Germinal center (tissue), 1 donor: ENCODE measurements around the gene PHACTR1.

ENCODE experiments used
- DNase-seq: peaks from one replicate; pipeline ENCODE4 v3.0.0; 2012; ENCODE audit warnings: mixed read lengths, low spot score

Gene PHACTR1

DNA sequence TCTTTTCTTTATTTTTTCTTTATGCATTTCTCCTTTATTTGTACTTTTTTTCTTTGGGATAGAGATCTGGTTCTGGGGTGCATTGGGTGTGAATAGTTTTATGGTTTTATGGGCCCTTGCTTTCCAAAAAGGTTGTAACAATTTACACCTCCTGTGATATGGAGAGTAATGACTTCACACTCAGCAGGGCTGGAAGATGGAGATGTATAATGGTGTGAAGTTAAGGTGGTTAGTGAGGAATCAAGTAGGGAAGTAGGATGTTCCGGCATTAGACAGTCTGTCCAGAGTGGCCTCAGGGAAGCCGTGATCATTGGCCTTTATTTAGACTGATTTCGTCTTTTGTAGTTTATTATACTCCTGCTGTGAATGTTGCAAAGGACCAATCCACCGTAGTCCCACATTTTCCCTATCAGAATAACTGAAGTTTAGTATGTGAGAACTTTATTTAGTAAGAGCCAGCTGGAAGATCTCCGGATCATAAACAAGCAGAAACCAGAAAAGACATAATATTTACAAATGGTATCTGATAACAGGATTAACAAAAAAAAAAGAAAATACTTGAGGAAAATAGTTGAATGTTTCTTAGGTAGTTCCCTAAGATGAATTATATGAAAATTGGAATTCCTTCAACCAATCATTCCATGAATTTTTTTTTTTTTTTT is 356.2 kb downstream of the PHACTR1 start:
- DNase-seq: no peak

- DNase-seq: no peak
These were observed 358.0 kb downstream of the PHACTR1 start for GRCh38 chr6:13074415-13075140.

DNA sequence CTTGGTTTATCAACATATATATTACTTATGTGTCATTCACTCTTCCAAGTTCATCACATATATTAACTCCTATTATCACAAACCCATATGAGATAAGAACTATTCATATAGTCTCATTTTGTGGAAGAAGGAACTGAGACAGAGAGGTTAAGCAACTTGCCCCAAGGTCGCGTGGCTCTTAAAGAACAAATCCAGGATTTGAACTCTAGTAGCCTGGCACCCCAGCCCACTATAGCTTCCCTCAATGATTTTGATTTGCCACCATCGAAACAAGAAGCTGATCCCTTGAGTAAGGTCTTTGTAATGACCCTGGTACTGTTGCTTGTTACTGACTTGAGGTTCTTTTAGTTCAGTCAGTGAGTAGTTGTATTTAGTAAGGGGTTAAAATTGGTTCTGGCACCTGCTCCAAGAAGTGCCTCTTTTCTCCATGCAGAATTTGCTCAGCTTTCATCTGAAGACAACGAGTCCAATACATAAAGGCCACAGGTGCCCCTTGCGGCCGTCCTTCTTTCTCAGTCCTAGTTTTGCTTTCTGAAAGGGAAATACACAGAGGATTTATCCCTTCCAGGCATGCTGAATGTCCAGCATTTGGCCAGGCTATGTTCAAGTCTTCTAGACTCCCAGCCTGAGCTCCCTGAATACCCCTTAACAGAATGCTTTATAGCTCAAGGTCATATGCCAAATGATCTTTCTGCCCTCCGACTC is 358.7 kb downstream of the PHACTR1 start:
- no peak for DNase-seq

GRCh38 chr6:13076575-13076974 is 360.0 kb downstream of the PHACTR1 start:
- DNase-seq: no peak

DNA sequence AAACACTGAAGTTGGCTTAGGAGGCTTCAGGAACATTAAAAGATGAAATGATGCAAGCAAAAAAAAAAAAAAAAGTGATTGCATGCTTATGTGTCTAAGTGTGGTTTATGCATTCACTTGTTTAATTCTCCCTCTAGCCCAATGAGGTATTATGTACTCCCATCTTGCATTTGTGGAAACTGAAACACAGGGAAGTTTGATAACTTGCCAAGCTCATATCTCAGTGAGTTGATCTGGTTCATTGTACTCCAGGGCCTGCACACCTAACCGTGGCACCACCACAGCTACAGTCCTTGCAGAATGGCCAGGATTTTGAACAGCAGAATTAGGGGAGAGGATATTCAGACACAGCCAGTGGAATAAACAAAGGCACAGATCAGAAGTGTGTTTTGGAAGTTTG is 360.6 kb downstream of the PHACTR1 start:
- DNase-seq: no peak

DNA sequence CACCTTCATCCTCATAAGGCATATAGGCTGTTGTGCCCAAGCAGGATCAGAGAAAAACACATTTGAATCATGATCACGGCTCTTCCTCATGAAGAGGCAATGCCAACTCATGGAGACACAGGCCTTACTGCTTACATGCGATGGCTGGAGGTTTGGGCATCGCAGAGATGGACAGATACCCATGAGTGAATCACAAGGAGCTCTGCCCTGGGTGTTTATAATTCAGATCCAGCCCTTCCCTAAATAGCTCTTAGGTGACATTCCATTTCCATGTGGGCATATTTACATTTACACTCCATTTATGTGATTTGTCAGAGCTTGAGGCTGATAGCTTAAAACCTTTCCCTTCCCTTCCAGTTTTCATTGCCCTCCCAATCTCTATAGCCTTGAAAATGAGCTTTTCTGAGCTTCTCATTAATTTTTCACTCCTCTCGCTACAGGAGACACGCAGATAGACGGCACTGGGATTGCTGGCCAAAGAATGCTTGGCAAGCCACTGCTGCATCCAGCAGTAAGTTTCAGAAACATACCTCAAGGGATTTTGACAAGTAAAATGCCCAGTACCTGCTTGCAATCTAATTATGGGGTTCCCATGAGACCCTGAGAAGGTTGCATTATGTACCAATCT is 362.6 kb downstream of the PHACTR1 start:
- no peak for DNase-seq

- DNase-seq: no peak
These were observed 364.1 kb downstream of the PHACTR1 start for GRCh38 chr6:13080462-13081188.

GRCh38 chr6:13081189-13081563 is 364.6 kb downstream of the PHACTR1 start:
- no peak for DNase-seq

DNA sequence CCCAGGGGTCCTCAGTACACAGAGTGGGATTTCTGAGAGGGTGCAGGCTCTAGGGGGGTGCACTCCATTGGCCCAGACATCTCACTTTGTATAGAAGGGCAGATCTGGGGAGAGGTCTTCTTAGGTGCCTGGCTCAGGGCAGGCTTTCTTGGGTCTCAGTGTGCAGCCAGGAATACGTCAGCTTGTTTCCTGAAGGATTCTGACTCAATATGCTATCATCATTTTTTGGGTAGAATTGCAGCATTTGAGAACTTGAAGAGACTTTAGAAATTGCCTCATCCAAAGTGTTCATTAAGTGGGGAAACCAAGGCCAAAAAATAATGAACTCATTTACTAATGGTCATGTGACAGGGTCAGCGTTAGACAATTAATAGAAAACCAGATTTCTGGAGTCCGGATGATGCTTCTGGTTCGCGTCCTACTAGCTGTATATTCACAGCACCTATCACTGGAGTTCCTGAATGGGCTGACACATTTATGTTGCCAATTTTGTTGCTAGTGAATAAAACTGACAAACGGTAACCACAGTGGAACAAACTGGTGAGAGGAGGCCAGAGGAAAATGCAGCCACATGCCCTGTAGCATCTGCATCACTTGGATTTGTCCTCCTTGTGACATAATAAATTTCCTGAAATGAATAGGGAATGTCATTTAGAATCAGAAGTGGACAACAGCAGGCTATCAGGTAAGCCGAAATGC is 372.9 kb downstream of the PHACTR1 start:
- DNase-seq: no peak

- no peak for DNase-seq
These were observed 374.6 kb downstream of the PHACTR1 start for GRCh38 chr6:13091192-13091591.

- DNase-seq: no peak
These were observed 378.3 kb downstream of the PHACTR1 start for GRCh38 chr6:13094781-13095425.

- no peak for DNase-seq
These were observed 379.5 kb downstream of the PHACTR1 start for GRCh38 chr6:13096084-13096483.

- DNase-seq: no peak
These were observed 380.9 kb downstream of the PHACTR1 start for GRCh38 chr6:13097454-13097853.

DNA sequence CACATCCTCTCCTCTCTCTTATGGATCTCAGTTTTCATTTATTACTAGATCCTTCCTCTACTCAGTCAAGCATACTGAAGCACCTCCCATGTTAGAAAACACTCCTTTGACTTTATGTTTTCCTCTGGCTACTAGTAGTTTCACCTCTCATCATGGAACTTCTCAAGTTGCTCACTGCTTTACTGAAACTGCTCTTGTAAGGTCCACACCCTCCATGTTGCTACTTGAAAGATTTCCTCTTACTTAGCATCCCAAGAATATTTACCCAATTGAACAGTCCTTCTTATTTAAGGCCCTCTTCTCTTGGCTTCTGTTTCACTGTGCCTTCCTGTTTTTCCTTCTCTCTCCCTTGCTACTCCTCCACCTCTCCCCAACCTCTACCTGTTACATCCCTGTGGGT is 381.4 kb downstream of the PHACTR1 start:
- DNase-seq: no peak

- no peak for DNase-seq
These were observed 382.4 kb downstream of the PHACTR1 start for GRCh38 chr6:13098793-13099570.

DNA sequence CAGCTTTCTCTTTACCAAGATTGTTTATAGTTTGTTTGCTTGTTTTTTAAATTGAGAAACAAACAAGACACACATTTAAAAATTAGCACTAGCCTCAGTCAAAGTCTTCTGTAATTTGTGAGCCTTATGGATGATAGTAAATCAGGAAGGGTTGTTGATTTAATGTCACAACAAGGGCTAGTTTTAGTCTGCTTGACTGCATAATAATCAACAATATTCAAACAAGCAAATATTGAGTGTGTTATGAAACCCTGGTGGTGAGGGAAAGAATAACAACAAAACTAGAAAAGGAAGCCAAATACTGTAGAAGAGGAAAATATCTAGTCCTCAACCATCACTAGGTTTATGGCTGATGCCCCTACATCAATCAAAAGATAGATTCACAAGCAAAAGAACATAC is 383.2 kb downstream of the PHACTR1 start:
- DNase-seq: no peak

- no peak for DNase-seq
These were observed 384.8 kb downstream of the PHACTR1 start for GRCh38 chr6:13101409-13101808.

DNA sequence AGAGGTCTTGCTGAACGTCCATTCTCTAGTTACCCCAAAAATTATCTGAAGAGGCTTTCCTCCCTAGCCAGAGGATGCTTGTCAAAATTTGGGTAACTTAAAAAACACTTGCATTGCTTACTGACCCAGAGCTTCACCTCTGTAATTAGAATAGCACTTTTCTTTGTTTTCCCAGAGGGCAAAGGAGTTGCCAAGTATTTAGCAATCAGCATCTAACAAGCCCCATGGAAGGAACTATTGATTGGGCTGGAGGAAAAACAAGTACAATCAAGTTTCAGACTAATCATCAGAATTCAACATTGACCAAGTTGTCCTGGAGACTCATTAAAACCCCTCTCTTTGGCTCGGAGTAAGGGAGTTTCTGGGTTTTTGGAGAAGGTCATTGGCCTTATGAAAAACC is 385.4 kb downstream of the PHACTR1 start:
- no peak for DNase-seq

GRCh38 chr6:13103169-13103568 is 386.6 kb downstream of the PHACTR1 start:
- DNase-seq: no peak

DNA sequence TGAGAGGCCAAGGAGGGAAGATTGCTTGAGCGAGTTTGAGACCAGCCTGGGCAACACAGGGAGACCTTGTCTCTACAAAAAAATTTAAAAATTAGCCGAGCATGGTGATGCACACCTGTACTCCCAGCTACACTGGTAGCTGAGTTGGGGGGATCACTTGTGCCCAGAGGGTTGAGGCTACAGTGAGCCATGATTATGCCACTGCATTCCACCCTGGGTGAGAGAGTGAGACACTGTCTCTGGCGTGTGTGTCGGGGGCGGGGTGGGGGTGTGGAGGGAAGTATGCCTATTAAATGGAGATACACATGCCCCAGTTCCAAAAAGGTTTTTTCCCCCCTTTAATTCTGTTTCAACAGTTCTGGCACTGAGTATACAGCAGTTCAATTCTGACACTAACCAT is 388.6 kb downstream of the PHACTR1 start:
- no peak for DNase-seq
